Stimulated activated naive CD8-positive, alpha-beta T cell treated with anti-CD3 and anti-CD28 coated beads, Interleukin-15, Interleukin-2, amounts not matched to agents 100 U/mL and 50 U/mL, for 24 hours (primary cell): ENCODE data around the gene SIKE1.

Source experiments
- ATAC-seq: fragments of 150-1000 bp; cut with Tn5 transposase; one replicate; pipeline ENCODE4 v1.10.0; 2021
- DNase-seq: peaks from one replicate; pipeline ENCODE4 v3.0.0; 2021

Gene SIKE1

DNA sequence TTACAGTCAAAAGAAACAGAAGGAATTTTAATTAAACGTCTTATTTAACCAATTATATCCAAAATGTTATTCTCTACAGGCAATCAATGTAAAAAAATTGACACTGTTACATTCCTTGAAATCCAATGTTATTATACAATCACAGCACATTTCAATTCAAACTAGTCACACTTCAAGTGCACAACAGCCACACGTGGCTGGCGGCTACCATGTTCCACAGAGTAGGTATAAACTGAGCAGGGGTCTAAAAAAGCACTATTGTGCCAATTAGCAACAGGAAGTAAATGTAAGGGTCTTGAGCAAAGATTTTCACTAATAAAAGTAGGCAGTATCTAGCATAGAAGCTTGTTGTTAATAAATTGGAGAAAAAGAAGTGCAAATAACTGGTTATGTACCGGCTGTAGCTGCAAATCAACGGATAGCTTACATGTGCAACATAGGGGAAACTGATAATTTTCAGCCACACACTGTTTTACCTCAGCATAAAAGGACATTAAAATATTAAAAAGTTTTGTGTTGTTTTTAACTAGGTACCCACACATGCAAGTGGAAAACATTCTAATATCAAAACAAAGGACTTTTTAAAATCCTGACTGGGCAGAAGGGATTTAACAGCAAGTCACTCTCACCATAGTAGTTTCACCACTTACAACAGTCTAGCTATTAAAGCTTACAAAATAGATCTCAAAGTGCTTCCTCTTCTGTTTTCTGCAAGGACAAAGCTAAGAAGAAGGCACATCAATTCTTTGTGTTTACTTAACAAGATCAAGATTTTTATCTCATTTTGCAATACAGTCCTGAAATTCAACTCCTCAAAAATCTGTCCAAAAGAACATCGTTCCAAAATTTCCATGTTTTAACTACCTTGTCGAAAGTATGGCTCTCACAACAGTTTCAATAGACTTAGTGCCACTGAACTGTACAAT, 25.2 kb downstream of the SIKE1 start:
- no peak for ATAC-seq

GRCh38 chr1:114753702-114754101, 26.8 kb downstream of the SIKE1 start:
- peak; percentile 27 for DNase-seq
- peak; percentile 7 for ATAC-seq

More for the DNA sequence above, 25.2 kb downstream of the SIKE1 start:
- DNase-seq, result no peak

GRCh38 chr1:114753143-114753542, 27.3 kb downstream of the SIKE1 start:
- no peak for ATAC-seq
- DNase-seq, result no peak

- no peak for ATAC-seq
- DNase-seq, result no peak
These were observed 29.7 kb downstream of the SIKE1 start for GRCh38 chr1:114750780-114751179.

- DNase-seq, result no peak
- no peak for ATAC-seq
These were observed 30.6 kb downstream of the SIKE1 start for GRCh38 chr1:114749835-114750234.

DNA sequence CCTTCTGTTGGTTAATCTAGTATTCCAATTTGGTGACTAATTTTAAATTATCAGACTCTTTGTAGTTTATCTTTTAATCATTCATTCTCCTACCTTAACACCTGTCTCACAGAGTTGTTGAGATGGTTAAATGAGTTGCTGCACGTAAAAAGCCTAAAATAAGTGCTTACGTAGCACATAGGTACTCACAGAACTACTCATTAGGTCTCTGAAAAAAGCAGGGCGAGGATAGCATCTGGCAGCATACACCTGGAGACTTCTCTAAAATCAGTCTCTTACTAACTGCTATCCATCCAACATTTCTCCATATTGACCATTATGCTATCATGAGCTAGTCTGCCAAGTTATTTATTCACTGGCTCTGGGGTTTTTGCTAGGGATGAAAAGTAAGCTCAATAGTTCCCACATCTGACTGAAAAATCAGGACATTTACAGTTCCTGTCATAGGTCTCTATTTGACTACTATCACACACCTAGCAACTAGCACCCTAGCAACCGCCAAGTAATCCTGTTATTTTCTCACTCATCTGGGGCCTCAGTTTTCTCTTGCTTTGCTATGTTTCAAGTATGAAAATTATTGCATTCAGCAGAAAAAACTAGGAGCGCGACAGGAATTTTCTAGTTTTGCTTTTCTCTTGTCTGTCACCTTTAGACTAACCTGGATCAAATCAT, 33.9 kb downstream of the SIKE1 start:
- DNase-seq (no peak), ATAC-seq (peak; percentile 24)

DNA sequence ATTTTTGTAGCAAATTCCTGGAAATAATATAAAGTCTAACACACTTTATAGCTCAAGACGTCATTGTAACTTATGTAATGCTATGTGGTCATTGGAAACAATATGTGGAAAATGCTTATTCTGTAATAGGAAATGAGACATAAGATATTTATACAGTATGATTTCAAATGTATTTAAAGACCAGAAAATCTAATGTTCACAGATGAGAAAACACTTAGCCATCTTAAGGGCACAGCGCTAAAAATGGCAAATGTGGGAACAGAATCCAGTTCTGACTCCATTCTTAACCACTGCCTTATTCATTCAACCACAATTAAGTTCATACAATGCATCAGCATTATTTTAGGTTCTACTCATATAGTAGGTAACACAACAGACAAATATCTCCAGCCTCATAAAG, 35.2 kb downstream of the SIKE1 start:
- ATAC-seq (peak; percentile 87), DNase-seq (no peak)

GRCh38 chr1:114741963-114742746, 38.3 kb downstream of the SIKE1 start:
- DNase-seq, result no peak
- ATAC-seq, result no peak

GRCh38 chr1:114740331-114740730, 40.2 kb downstream of the SIKE1 start:
- DNase-seq (no peak), ATAC-seq (no peak)

DNA sequence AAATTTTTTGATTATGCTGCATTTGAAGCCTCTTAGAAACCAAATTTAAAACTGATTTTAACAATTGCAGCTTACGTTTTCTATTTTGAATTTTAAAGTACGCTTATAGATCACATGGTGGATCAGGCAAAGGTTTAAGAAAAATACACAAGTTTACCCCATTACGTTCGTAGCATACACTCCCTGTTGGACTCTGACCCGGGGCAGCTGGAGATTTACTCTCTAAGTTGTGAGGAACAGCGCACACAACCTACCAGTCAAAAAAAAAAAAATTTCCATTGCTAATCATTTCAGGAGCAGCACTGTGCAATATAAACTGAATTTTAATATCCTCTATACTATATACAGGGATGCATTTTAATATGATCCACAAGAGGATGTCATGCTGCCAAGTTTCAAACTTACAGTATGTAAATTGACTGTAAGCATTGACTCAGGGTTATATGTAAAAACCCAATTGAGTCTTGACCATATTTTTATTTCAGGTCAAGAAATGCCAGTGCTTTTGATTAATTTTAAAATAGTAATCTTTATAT, 43.1 kb downstream of the SIKE1 start:
- ATAC-seq (no peak), DNase-seq (no peak)

- ATAC-seq (no peak), DNase-seq (no peak)
These were observed 45.0 kb downstream of the SIKE1 start for GRCh38 chr1:114735479-114735878.

- DNase-seq (no peak), ATAC-seq (no peak)
These were observed 50.7 kb downstream of the SIKE1 start for GRCh38 chr1:114729782-114730181.

DNA sequence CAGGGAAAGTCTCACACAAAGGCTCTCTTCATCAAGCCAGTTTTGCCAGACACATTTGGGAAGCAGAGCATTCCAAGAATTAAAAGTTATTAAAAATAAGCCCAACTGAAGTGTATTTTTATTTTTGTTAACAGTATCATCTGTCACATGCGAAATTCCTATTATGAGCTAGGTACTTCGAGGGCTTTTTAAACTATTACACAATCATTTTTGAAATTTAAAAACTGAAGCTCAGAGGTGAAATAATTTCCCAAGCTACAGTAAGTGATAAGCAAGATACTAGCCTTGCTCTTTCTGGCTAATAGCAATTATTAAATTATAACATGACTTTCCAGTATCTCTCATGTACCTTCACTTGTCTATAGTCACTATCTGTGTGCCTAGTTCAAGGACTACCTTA, 51.9 kb downstream of the SIKE1 start:
- ATAC-seq (no peak), DNase-seq (no peak)

GRCh38 chr1:114725230-114725629, 55.3 kb downstream of the SIKE1 start:
- no peak for DNase-seq
- ATAC-seq, result no peak

DNA sequence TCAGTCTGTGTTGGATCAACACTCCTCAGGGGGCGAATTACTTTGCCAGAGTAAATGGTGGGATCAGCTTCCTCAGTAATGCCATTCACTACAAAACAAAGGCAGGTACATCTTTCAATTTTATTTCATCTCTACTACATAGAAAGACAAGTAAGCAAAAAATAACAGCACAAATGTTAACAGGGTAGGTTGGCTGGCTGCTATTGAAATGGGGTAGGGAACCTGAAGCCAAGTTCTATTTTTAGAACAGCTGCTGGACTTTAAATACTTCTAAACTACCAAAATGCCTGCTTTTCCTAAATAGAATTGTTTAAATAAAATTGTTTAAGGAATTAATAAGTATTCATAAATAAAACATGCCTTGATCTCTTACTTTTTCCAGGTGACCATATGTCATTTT, 56.6 kb downstream of the SIKE1 start:
- DNase-seq (no peak), ATAC-seq (no peak)

- DNase-seq (no peak), ATAC-seq (no peak)
These were observed 57.0 kb downstream of the SIKE1 start for GRCh38 chr1:114723457-114723856.

DNA sequence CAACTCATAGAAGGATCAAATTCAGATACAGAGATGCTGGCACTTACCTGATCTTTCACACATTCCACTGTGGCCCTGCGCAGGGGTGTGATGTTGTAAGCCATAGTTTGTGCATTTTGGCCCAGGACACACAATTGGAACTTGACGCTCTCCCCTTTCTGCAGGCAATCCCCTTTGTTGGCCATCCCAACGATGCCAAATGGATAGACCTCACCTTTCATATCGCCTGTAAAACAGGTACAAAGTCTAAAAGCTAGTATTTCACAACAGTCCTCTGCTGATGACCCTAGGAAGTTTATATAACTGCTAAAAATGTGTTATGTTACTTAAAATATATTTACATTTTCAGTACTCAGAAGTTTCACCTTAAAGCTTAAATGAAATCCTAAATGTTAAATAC, 60.0 kb downstream of the SIKE1 start:
- DNase-seq, result no peak
- ATAC-seq, result no peak
